IPS-20b (cell line): Measurements from ENCODE around the gene RAD51B.
"Not testable (repeated sequence)": the region's sequence is repeated elsewhere in the genome, so short reads cannot be mapped to it uniquely, and the experiment has no call there.

Source experiments
- H3K27ac ChIP-seq: one replicate; pipeline ENCODE4 v1.5.1; 2013; ENCODE audit warnings: low read length
- H3K27me3 ChIP-seq: 2 replicates; pipeline ENCODE4 v1.6.1; 2013; ENCODE audit warnings: mild to moderate bottlenecking, low read length, inconsistent platforms; ENCODE audit not compliant: insufficient read depth
- H3K36me3 ChIP-seq: 2 replicates; pipeline ENCODE4 v1.6.1; 2013; ENCODE audit warnings: low read depth, mild to moderate bottlenecking, inconsistent platforms, low read length, moderate library complexity; ENCODE audit not compliant: insufficient read depth
- H3K4me1 ChIP-seq: 2 replicates; pipeline ENCODE4 v1.6.1; 2013; ENCODE audit warnings: mild to moderate bottlenecking, control low read depth, inconsistent platforms, low read length, moderate library complexity; ENCODE audit not compliant: insufficient read depth
- H3K4me3 ChIP-seq: 2 replicates; pipeline ENCODE4 v1.5.1; 2013; ENCODE audit warnings: mild to moderate bottlenecking, low read length, inconsistent platforms
- H3K9ac ChIP-seq: 2 replicates; pipeline ENCODE4 v1.6.1; 2013; ENCODE audit warnings: low read depth, mild to moderate bottlenecking, inconsistent platforms, low read length, moderate library complexity
- H3K9me3 ChIP-seq: 2 replicates; pipeline ENCODE4 v1.6.1; 2013; ENCODE audit warnings: mild to moderate bottlenecking, low read depth, low read length, inconsistent platforms; ENCODE audit not compliant: insufficient read depth

The RAD51B gene

DNA sequence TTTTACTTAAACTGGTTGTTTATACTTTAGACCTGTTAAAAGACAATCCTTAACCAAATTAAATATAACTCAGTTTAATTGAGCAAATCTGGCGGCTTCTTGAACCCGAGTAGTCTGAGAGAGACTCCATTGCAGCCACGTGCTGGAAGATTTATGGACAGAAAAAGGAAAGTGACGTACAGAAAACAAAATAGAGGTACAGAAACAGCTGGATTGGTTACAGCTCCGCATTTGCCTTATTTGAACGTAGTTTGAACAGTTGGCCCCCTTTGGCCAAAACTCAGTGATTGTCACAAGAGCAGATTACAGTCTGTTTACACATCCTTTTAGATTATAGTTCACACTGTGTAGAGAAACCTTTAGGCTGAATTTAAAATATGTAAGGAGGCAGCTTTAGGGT, 155.9 kb downstream of the RAD51B start:
- no peaks in the 10 kb centered on the region for H3K27me3 ChIP-seq
- H3K36me3 ChIP-seq = no peaks in the 10 kb centered on the region
- peaks cover 26% of the 10 kb centered on the region for H3K4me1 ChIP-seq
- H3K27ac ChIP-seq = no peak overlapping the region
- no peak overlapping the region for H3K4me3 ChIP-seq
- no peak overlapping the region for H3K9ac ChIP-seq
- no peaks in the 10 kb centered on the region for H3K9me3 ChIP-seq

DNA sequence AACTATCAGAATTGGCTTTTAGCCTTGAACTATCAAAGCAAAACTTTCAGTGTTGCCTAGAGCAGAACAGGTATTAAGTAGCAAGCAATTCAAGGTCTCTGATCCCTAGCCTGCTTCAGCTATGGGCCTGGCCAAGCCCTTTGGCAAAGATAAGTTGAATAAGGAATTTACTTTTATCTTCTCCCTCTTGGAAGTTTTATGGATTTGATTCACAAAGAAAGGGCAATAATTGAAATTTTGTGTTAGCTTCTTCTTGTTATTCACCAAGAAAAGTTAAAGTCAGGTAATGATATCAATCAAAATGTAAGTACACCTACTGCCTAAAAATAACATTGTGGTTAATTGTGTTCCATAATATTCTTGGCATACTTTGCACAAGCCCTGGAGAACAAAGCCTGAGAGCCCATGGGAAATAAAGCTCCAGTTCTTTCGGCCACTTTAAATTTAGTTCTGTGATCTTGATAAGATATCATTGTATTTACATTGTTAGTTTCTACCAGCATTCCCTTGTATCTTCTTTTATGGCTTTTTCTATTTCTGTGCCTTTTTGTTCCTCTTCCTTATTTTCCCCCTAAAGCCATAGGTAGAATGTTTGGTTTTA, 158.0 kb downstream of the RAD51B start:
- Histone ChIP-seq H3K9me3 (no peaks in the 10 kb centered on the region), H3K4me1 (peaks cover 10% of the 10 kb centered on the region), H3K27me3 (no peaks in the 10 kb centered on the region), H3K9ac (no peak overlapping the region), H3K4me3 (no peak overlapping the region), H3K36me3 (no peaks in the 10 kb centered on the region), H3K27ac (no peak overlapping the region)

DNA sequence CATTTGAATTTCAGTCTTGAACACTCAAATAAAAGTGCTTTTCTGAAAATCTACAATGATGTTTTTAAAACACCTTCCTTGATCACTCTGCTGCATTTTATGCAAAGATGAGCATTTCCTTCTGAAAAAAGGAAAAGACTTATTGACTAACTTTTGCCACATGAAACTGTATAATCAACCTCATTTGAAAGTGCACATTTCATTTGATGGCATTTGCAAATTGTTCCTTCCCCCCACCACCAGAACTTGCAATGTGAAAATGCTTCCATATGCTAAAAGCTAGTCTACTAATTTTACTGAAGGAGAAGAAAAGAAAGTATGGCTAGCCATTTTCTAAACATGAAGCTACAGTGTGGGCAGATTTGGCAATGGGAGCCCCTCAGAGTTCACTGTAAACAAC, 159.2 kb downstream of the RAD51B start:
- no peak overlapping the region for H3K9ac ChIP-seq
- H3K4me3 ChIP-seq = no peak overlapping the region
- H3K4me1 ChIP-seq = peaks cover 10% of the 10 kb centered on the region
- H3K27ac ChIP-seq = no peak overlapping the region
- H3K36me3 ChIP-seq = no peaks in the 10 kb centered on the region
- no peaks in the 10 kb centered on the region for H3K27me3 ChIP-seq
- H3K9me3 ChIP-seq = no peaks in the 10 kb centered on the region

DNA sequence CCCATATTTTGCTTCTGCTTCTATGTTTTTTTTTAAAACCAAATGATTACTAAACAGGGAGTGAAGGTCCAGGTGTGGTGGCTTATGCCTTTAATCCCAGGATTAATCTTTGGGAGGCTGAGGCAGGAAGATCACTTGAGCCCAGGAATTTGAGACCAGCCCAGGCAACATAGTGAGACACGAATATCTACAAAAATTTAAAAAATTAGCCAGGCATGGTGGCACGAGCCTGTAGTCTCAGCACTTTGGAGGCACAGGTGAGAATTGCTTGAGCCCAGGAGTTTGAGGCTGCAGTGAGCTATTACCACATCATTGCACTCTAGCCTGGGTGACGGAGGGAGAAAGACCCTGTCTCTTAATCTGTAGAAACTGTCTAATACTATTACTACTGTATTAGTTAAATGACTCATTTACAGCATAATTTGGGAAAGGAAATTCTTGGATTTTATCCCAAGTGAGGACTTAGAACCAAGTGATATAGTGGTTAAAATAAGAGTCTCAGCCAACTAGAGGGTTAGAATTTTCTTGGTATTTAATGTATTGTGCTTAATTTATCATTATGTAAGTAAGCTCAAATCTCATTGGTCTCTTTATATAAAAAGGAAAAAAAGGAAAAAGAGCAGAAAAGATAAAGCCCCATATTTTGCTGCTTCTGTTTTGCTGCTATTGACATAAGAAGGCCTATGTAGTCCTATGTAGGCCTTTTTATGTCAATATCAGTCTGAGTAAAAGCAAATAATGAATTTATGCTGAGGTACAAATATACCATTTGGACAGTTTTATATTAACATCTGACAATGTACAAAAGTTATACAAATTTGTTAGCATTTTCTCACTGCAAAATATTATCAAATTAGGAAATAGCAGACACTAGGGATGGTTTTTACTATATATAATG, 163.4 kb downstream of the RAD51B start:
- no peak overlapping the region for H3K4me3 ChIP-seq
- H3K27ac ChIP-seq = no peak overlapping the region
- H3K36me3 ChIP-seq = no peaks in the 10 kb centered on the region

DNA sequence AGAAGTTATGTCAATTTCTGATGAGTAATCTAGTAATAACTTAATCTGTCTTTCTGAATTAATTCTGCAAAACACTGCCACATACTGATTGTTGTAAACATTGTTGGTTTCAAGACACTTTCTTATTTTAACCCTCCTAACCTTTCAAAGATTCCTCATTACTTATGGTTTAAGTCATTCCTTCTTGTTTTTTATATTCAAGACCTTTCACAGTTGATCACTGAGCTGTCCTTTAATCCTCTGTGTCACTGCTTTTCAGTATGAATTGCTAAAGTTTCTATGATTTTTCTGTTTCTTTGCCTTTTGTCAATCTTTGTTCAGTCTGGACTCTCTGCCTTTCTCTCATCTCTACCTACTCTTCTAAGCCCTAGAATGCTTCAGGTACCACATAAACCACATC, 164.7 kb downstream of the RAD51B start:
- Histone ChIP-seq H3K9me3 (no peaks in the 10 kb centered on the region), H3K9ac (no peak overlapping the region), H3K27me3 (no peaks in the 10 kb centered on the region), H3K4me3 (no peak overlapping the region), H3K27ac (no peak overlapping the region), H3K4me1 (no peaks in the 10 kb centered on the region), H3K36me3 (no peaks in the 10 kb centered on the region)

More for the DNA sequence above, 163.4 kb downstream of the RAD51B start:
- H3K27me3 ChIP-seq = no peaks in the 10 kb centered on the region
- H3K4me1 ChIP-seq = peaks cover 7% of the 10 kb centered on the region; the same call in 1 of the 2 replicates
- no peak overlapping the region for H3K9ac ChIP-seq
- H3K9me3 ChIP-seq = no peaks in the 10 kb centered on the region

DNA sequence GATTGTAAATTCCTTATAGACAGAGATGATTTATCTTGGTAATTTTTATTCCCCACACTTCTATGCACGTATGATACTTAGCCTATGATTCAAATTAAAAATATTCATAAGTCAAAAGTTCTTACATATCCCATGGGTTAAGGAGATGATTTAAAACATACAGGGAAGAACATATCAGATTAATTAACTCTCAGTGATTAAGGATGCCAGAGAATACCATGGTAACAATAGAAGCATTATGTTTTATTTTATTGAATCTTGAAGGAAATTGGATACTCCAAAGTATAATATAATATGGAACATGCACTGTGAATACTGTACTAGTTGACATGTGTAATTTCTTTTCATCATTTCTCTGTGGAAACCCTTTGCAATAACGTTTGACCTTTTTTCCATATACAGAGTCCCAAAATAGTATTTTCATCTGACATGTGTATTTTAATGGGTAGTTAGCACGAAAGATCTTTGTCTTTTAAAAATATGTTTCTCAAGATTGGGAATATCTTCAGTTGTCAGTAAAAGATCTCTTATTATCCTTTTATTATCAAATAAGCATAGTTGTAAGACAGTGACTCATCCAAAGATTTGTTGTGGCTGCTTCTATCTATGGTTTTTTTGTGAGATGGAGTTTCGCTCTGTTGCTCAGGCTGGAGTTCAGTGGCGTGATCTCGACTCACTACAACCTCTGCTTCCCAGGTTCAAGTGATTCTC, 166.7 kb downstream of the RAD51B start:
- Histone ChIP-seq H3K27me3 (no peaks in the 10 kb centered on the region), H3K4me1 (no peaks in the 10 kb centered on the region), H3K9ac (no peak overlapping the region), H3K4me3 (no peak overlapping the region), H3K9me3 (no peaks in the 10 kb centered on the region), H3K27ac (no peak overlapping the region), H3K36me3 (no peaks in the 10 kb centered on the region)

GRCh38 chr14:67987606-67988005, 168.0 kb downstream of the RAD51B start:
- no peaks in the 10 kb centered on the region for H3K27me3 ChIP-seq
- H3K36me3 ChIP-seq = no peaks in the 10 kb centered on the region
- H3K9ac ChIP-seq = no peak overlapping the region
- H3K4me1 ChIP-seq = no peaks in the 10 kb centered on the region
- H3K9me3 ChIP-seq = no peaks in the 10 kb centered on the region
- H3K27ac ChIP-seq = no peak overlapping the region
- no peak overlapping the region for H3K4me3 ChIP-seq

- not testable (repeated sequence) for H3K9ac ChIP-seq, H3K27me3 ChIP-seq, H3K9me3 ChIP-seq, H3K36me3 ChIP-seq, H3K4me1 ChIP-seq, H3K4me3 ChIP-seq, H3K27ac ChIP-seq
Measured at GRCh38 chr14:67988210-67988609, 168.6 kb downstream of the RAD51B start.

DNA sequence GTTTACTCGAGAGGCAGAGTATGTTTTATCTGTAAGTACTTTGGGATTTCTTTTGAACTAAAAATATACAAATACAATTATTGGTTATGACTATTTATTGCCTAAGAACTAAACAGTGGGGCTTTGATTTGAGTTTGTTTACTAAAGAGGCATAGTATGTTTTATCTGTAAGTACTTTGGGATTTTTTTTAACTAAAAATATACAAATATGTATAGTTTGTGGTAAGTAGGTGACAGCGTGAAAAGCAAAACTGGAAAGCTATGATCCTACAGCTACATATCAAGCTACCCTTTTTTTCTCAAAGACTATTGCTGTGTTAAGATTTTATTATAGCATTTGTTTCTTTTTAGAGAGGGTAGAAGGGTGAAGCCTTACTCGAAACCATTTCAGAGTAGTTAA, 171.0 kb downstream of the RAD51B start:
- Histone ChIP-seq H3K9me3 (no peaks in the 10 kb centered on the region), H3K27ac (no peak overlapping the region)

DNA sequence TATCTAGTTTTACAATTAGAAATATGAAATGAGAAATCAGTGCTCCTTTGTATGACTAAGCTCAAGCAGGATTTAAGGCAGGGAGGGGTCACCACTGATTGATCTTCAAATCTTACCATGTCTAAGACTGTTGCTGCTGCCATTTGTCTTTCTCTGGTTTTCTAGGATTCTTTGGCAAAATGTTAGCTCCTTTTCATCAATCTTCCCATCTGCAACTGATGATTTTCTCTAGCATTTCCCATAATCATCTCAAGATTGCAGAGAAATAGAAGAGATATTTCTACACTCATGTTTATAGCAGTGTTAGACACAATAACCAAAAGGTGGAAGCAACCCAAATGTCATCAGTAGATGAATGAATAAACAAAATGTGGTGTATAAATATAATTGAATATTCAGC, 175.0 kb downstream of the RAD51B start:
- H3K9ac ChIP-seq = no peak overlapping the region
- H3K27ac ChIP-seq = no peak overlapping the region
- H3K4me1 ChIP-seq = no peaks in the 10 kb centered on the region
- H3K27me3 ChIP-seq = no peaks in the 10 kb centered on the region
- H3K36me3 ChIP-seq = no peaks in the 10 kb centered on the region
- no peaks in the 10 kb centered on the region for H3K9me3 ChIP-seq
- H3K4me3 ChIP-seq = no peak overlapping the region

More for the DNA sequence above, 171.0 kb downstream of the RAD51B start:
- H3K4me1 ChIP-seq = no peaks in the 10 kb centered on the region
- no peak overlapping the region for H3K4me3 ChIP-seq
- H3K9ac ChIP-seq = no peak overlapping the region
- no peaks in the 10 kb centered on the region for H3K36me3 ChIP-seq
- H3K27me3 ChIP-seq = no peaks in the 10 kb centered on the region

- Histone ChIP-seq H3K36me3 (no peaks in the 10 kb centered on the region), H3K9me3 (no peaks in the 10 kb centered on the region), H3K9ac (no peak overlapping the region), H3K4me3 (no peak overlapping the region), H3K27me3 (no peaks in the 10 kb centered on the region), H3K27ac (no peak overlapping the region), H3K4me1 (no peaks in the 10 kb centered on the region)
Measured at GRCh38 chr14:67996235-67996634, 176.7 kb downstream of the RAD51B start.

DNA sequence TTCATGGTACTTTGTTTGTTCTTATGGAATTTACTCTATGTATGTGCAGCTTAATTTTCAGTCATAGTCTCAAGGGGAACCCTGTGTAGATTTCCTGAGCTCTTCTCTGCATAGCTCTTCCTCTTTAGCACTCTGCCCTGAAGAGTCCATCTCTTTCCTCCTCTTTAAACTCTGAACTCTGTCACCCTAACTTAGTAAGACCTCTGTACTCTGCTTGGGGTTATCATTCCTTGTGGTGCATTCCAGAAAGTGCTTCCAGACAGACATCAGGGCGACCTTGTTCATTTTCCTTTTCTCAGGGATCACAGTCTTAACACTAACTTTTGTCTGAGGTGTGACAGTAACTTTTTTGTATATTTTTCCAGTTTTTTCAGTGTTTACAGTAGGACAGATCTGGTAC, 179.3 kb downstream of the RAD51B start:
- Histone ChIP-seq H3K27me3 (no peaks in the 10 kb centered on the region), H3K9me3 (no peaks in the 10 kb centered on the region), H3K27ac (no peak overlapping the region), H3K4me1 (no peaks in the 10 kb centered on the region), H3K36me3 (no peaks in the 10 kb centered on the region), H3K9ac (no peak overlapping the region), H3K4me3 (no peak overlapping the region)
